Mammary epithelial cell (primary cell): ENCODE measurements around the gene COA5.

Experiments
- EZH2 ChIP-seq: IDR thresholded peaks from 2 replicates; pipeline ENCODE4 v1.6.1; 2012; ENCODE audit warnings: low read length, inconsistent platforms, borderline replicate concordance
- TF ChIP-seq, protein P1 (sequence below), 2 donors: IDR thresholded peaks in 1 of 2; conservative IDR thresholded peaks in 1 of 2; 2 replicates each; pipeline ENCODE4 v1.5.1; 2011 to 2012; ENCODE audit warnings: inconsistent platforms in 2 of 2, low read length in 2 of 2, mild to moderate bottlenecking in 2 of 2, control low read depth in 1 of 2, low read depth in 1 of 2; ENCODE audit not compliant: insufficient read depth in 1 of 2; ENCODE audit errors: extremely low read depth in 1 of 2

DNA sequence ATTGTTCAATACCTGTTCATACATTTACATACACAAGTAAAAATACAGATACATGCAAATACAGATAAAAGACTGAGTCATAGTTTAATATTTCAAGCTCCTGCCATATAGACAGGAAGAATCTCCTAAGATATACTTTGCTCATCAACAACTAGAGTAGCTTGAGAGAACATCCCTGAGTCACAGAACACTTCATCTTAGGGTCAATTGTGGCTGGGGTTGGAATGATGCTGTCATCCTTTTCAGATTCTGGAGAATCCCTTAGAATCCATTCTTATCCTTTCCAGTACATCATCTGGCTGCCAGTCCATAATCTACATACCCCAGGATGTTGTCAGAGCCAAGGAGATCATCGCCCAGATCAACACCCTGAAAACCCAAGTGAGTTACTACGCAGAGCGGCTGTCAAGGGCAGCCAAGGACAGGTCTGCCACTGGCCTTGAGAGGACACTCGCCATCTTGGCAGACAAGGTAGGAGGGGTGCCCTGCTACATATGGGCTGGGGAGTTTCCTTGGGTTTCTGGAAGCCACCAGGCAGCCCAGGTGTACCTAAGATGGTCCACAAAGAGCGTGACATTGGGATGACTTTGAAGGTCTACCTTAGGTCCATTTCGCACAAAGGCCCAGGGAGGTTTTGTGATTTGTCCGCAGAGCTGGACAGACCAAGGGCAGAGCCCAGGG, 55.7 kb downstream of the COA5 start:
- TF ChIP-seq, protein P1, sequence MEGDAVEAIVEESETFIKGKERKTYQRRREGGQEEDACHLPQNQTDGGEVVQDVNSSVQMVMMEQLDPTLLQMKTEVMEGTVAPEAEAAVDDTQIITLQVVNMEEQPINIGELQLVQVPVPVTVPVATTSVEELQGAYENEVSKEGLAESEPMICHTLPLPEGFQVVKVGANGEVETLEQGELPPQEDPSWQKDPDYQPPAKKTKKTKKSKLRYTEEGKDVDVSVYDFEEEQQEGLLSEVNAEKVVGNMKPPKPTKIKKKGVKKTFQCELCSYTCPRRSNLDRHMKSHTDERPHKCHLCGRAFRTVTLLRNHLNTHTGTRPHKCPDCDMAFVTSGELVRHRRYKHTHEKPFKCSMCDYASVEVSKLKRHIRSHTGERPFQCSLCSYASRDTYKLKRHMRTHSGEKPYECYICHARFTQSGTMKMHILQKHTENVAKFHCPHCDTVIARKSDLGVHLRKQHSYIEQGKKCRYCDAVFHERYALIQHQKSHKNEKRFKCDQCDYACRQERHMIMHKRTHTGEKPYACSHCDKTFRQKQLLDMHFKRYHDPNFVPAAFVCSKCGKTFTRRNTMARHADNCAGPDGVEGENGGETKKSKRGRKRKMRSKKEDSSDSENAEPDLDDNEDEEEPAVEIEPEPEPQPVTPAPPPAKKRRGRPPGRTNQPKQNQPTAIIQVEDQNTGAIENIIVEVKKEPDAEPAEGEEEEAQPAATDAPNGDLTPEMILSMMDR (conservative IDR thresholded peaks at IDR 0.05 in 1 of 2, IDR thresholded peaks at IDR 0.05 in 1 of 2; ENCODE audit: extremely low read depth in 1 of 2, insufficient read depth in 1 of 2, low read depth in 1 of 2, low read length in 2 of 2) = no peak
- no peak for TF ChIP-seq EZH2
